Measurements from ENCODE around the gene KCNJ10. TPM values are rescaled to one million over a fixed set of nuclear protein-coding genes. Genes with fewer than 3 reads are reported as not detected.

The KCNJ10 gene
- total RNA-seq, 2 donors from 2014 or later, result not detected

DNA sequence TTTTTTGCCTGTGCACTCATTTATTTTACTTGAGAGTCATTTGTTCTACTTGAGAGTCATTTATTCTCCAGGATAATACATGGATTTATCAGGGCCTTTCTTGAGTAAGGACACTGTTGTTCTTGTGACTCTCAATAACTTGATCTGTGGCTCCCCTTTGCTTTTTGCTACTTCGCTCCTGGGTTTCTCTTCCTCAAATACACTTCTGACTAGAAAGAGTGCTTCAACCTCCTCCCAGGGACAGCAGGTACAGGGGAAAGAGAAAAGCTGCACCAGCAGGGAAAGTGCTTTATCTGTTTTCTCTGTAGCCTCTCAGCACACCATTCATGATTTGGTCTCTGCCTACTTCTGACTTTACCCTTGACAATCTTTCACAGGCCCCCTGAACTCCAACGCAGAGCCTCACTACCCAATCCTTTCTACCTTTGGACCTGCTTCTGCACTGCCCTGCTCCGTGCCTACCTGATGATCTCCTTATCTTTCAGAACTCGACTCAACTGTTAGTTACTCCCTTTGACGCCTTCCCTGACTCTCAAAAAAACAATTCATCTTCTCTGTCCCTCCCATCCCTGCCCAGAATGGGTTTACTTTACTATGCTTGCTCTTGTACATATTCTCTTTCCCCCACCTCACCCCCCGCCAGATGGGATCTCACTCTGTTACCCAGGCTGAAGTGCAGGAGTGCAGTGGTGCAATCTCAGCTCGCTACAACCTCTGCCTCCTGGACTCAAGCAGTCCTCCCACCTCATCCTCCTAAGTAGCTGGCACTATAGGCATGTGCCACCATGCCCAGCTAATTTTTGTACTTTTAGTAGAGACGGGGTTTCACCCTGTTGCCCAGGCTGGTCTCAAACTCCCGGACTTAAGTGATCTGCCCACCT, 22.6 kb downstream of the KCNJ10 start:
- 71% methylated on average over 9 of the region's 9 CpGs for WGBS
- intact Hi-C loops (cut with DNase I), result loop anchor here (5.0 kb wide), 1 partner anchor 35 kb away; the partner anchor contains the start of gene KCNJ9
- H3K27me3 ChIP-seq (replicated peaks; ENCODE audit: insufficient read depth), result no peaks in the 10 kb centered on the region
- no peak for DNase-seq (ENCODE audit: low spot score)
- H3K36me3 ChIP-seq, result no peaks in the 10 kb centered on the region
- no peak overlapping the region for H3K4me3 ChIP-seq
- no peaks in the 10 kb centered on the region for H3K9me3 ChIP-seq
- H3K4me1 ChIP-seq (replicated peaks), result no peaks in the 10 kb centered on the region
- TF ChIP-seq POLR2AphosphoS5 (IDR thresholded peaks at IDR 0.05), result no peak
- TF ChIP-seq, protein P1, sequence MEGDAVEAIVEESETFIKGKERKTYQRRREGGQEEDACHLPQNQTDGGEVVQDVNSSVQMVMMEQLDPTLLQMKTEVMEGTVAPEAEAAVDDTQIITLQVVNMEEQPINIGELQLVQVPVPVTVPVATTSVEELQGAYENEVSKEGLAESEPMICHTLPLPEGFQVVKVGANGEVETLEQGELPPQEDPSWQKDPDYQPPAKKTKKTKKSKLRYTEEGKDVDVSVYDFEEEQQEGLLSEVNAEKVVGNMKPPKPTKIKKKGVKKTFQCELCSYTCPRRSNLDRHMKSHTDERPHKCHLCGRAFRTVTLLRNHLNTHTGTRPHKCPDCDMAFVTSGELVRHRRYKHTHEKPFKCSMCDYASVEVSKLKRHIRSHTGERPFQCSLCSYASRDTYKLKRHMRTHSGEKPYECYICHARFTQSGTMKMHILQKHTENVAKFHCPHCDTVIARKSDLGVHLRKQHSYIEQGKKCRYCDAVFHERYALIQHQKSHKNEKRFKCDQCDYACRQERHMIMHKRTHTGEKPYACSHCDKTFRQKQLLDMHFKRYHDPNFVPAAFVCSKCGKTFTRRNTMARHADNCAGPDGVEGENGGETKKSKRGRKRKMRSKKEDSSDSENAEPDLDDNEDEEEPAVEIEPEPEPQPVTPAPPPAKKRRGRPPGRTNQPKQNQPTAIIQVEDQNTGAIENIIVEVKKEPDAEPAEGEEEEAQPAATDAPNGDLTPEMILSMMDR (IDR thresholded peaks at IDR 0.05), result no peak
- TF ChIP-seq POLR2A (IDR thresholded peaks at IDR 0.05), result no peak
- H3K27ac ChIP-seq, result no peak overlapping the region

- H3K27ac ChIP-seq, result no peak overlapping the region
- TF ChIP-seq, protein P1 (IDR thresholded peaks at IDR 0.05), result peak in 3 of 4 experiments; percentile 59 to 68 (median 60)
- no peak for TF ChIP-seq POLR2A (IDR thresholded peaks at IDR 0.05)
- peak; percentile 5 for DNase-seq (ENCODE audit: low spot score)
- intact Hi-C loops (cut with DNase I), result loop anchor here (5.0 kb wide), 1 partner anchor 36 kb away; the partner anchor contains the start of gene KCNJ9
- WGBS, result 4% methylated on average over 11 of the region's 11 CpGs
- H3K27me3 ChIP-seq (replicated peaks; ENCODE audit: insufficient read depth), result no peaks in the 10 kb centered on the region
- no peaks in the 10 kb centered on the region for H3K9me3 ChIP-seq
- no peak overlapping the region for H3K4me3 ChIP-seq
- no peaks in the 10 kb centered on the region for H3K4me1 ChIP-seq (replicated peaks)
- H3K36me3 ChIP-seq, result no peaks in the 10 kb centered on the region
These were observed 23.4 kb downstream of the KCNJ10 start for GRCh38 chr1:160046494-160047110.

- Histone ChIP-seq H3K27me3 (replicated peaks; ENCODE audit: insufficient read depth) (no peaks in the 10 kb centered on the region), H3K27ac (no peak overlapping the region), H3K4me1 (replicated peaks) (no peaks in the 10 kb centered on the region), H3K36me3 (no peaks in the 10 kb centered on the region), H3K9me3 (no peaks in the 10 kb centered on the region), H3K4me3 (no peak overlapping the region)
- 43% methylated on average over 2 of the region's 2 CpGs for WGBS
- TF ChIP-seq POLR2A (IDR thresholded peaks at IDR 0.05) (no peak), POLR2AphosphoS5 (IDR thresholded peaks at IDR 0.05) (peak; percentile 14)
- TF ChIP-seq, protein P1 (IDR thresholded peaks at IDR 0.05), result no peak
- intact Hi-C loops (cut with DNase I), result loop anchor here (5.0 kb wide), 1 partner anchor 37 kb away; the partner anchor contains the start of gene KCNJ9
- no peak for DNase-seq (ENCODE audit: low spot score)
These were observed 24.3 kb downstream of the KCNJ10 start for GRCh38 chr1:160045653-160046052.

- no peak for DNase-seq (ENCODE audit: low spot score)
- Histone ChIP-seq H3K4me3 (no peak overlapping the region), H3K4me1 (replicated peaks) (no peaks in the 10 kb centered on the region), H3K27me3 (replicated peaks; ENCODE audit: insufficient read depth) (no peaks in the 10 kb centered on the region), H3K27ac (no peak overlapping the region), H3K9me3 (no peaks in the 10 kb centered on the region), H3K36me3 (no peaks in the 10 kb centered on the region)
- intact Hi-C loops (cut with DNase I), result no loop called here
- TF ChIP-seq, protein P1 (IDR thresholded peaks at IDR 0.05), result no peak
- TF ChIP-seq POLR2AphosphoS5 (IDR thresholded peaks at IDR 0.05) (no peak), POLR2A (IDR thresholded peaks at IDR 0.05) (no peak)
These were observed 26.4 kb downstream of the KCNJ10 start for GRCh38 chr1:160043543-160043942.
